DOHH2 (cell line): Measurements from ENCODE around the gene TOMM22.

Experiments used
- EZH2phosphoT487 ChIP-seq: fragments of 200-600 bp; sonication (generic); IDR thresholded peaks from 2 replicates; pipeline ENCODE4 v1.6.1; 2017; ENCODE audit warnings: borderline replicate concordance, mild to moderate bottlenecking, antibody characterized with exemption, low read length, moderate library complexity, mixed read lengths
- TF ChIP-seq, protein P1 (sequence below): fragments of 200-600 bp; sonication (generic); IDR thresholded peaks from one replicate; pipeline ENCODE4 v1.5.1; 2014; ENCODE audit warnings: antibody characterized with exemption, mild to moderate bottlenecking, low read depth, low read length; ENCODE audit not compliant: poor library complexity, severe bottlenecking

DNA sequence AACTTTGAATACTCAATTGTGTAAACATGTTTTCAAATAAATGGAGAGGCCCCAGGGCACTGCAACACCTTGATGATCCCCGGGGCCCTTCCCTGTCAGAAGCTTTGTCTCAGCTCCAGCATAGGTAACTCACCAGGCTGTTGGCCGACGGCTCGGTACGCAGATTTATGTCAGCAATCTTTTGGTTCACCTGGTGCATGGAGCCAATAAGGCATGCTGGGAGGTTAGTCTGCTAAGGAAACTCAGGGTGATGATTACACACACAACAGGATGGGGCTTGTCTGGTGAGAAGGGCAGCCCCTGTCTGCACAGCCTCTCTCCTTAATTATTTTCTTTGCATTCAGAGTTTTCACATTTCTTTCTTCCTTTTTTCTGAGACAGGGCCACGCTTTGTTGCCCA is 36.3 kb upstream of the TOMM22 start:
- TF ChIP-seq, protein P1, sequence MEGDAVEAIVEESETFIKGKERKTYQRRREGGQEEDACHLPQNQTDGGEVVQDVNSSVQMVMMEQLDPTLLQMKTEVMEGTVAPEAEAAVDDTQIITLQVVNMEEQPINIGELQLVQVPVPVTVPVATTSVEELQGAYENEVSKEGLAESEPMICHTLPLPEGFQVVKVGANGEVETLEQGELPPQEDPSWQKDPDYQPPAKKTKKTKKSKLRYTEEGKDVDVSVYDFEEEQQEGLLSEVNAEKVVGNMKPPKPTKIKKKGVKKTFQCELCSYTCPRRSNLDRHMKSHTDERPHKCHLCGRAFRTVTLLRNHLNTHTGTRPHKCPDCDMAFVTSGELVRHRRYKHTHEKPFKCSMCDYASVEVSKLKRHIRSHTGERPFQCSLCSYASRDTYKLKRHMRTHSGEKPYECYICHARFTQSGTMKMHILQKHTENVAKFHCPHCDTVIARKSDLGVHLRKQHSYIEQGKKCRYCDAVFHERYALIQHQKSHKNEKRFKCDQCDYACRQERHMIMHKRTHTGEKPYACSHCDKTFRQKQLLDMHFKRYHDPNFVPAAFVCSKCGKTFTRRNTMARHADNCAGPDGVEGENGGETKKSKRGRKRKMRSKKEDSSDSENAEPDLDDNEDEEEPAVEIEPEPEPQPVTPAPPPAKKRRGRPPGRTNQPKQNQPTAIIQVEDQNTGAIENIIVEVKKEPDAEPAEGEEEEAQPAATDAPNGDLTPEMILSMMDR, result no peak
- no peak for TF ChIP-seq EZH2phosphoT487
